Subcutaneous adipose tissue (tissue), 4 donors: ENCODE measurements around the gene OTUD6A. TPM values are rescaled to one million over a fixed set of nuclear protein-coding genes. Genes with fewer than 3 reads are reported as not detected.

Experiments used
- CTCF ChIP-seq: fragments of 450-650 bp; IDR thresholded peaks from one replicate; pipeline ENCODE4 v1.5.1; 2016; ENCODE audit warnings: low read depth, mild to moderate bottlenecking, control low read depth, antibody characterized with exemption, moderate library complexity
- total RNA-seq, 4 donors: library from RNA; depleted of rRNA; stranded (reverse); fragments of >200 nt; gene quantifications; one replicate each; pipeline ENCODE4 v1.1.0, GENCODE V29; 2016

Gene OTUD6A
- total RNA-seq, 4 donors from 2014 or later = not detected

GRCh38 chrX:70038515-70038914, 23.7 kb upstream of the OTUD6A start:
- TF ChIP-seq CTCF = no peak

- TF ChIP-seq CTCF = no peak
Observed at GRCh38 chrX:70038951-70039350, 23.3 kb upstream of the OTUD6A start.

- TF ChIP-seq CTCF = no peak
Observed at GRCh38 chrX:70039758-70040157, 22.5 kb upstream of the OTUD6A start.

- no peak for TF ChIP-seq CTCF
Observed at GRCh38 chrX:70041993-70042392, 20.3 kb upstream of the OTUD6A start.

- no peak for TF ChIP-seq CTCF
Observed at GRCh38 chrX:70042399-70043371, 19.6 kb upstream of the OTUD6A start.

- TF ChIP-seq CTCF = no peak
Observed at GRCh38 chrX:70043685-70044084, 18.6 kb upstream of the OTUD6A start.

GRCh38 chrX:70044541-70045245, 17.6 kb upstream of the OTUD6A start:
- no peak for TF ChIP-seq CTCF
